DMS53 treated with DMSO at 0.1 percent for 48 hours (cell line): Measurements from ENCODE around the gene GCK.

ENCODE experiments used
- DNase-seq: peaks from one replicate; lab custom pipeline; 2025; ENCODE audit not compliant: unreplicated experiment; lab: John Stamatoyannopoulos, UW

GCK gene

GRCh38 chr7:44094365-44094764 lies 94.9 kb downstream of the GCK start:
- DNase-seq: no peak
